LNCAP (cell line): Measurements from ENCODE around the gene FAM13A.

ENCODE experiments used
- TF ChIP-seq, protein P1 (sequence below): fragments of 450-650 bp; IDR thresholded peaks from 2 replicates; pipeline ENCODE4 v1.5.1; 2017; ENCODE audit warnings: mild to moderate bottlenecking

The FAM13A gene

GRCh38 chr4:88758264-88758663 is 298.7 kb downstream of the FAM13A start:
- TF ChIP-seq, protein P1, sequence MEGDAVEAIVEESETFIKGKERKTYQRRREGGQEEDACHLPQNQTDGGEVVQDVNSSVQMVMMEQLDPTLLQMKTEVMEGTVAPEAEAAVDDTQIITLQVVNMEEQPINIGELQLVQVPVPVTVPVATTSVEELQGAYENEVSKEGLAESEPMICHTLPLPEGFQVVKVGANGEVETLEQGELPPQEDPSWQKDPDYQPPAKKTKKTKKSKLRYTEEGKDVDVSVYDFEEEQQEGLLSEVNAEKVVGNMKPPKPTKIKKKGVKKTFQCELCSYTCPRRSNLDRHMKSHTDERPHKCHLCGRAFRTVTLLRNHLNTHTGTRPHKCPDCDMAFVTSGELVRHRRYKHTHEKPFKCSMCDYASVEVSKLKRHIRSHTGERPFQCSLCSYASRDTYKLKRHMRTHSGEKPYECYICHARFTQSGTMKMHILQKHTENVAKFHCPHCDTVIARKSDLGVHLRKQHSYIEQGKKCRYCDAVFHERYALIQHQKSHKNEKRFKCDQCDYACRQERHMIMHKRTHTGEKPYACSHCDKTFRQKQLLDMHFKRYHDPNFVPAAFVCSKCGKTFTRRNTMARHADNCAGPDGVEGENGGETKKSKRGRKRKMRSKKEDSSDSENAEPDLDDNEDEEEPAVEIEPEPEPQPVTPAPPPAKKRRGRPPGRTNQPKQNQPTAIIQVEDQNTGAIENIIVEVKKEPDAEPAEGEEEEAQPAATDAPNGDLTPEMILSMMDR: no peak

DNA sequence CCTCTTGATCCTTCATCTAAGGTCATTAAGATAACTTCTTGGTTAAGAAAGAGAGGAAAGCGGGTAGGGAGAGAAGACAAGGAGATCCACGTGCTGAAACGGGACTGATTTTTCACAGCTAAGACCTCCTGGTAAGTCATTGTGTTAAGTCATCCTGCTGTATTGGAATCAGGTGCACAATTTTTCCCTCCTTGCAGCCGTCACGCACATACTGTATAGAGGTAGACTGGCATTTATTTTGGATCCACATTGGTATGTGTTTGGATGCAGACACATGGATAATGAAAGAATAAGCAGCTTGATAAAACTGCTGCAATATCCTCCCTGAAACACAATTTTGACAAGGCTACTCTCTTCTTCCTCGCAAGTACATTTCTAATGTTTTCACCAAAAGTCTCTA is 299.2 kb downstream of the FAM13A start:
- TF ChIP-seq, protein P1: no peak

DNA sequence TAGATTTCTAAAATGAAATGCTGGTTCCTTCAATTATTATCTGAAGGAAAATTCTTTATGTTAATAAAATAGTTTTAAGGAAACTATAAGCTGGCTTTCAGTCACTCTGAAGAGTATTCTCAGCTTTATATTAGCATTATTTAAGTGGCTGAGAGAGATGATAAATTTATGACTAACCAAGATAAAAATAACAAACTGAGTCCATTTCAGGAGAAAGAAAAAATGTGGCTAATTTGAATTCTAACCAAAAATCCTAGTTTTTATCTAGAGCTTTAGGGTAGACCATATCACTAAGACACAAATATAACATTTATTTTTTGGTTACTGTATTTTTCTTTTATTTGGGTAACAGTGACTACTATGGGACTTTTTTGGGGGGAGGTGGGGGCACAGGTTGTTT is 299.9 kb downstream of the FAM13A start:
- TF ChIP-seq, protein P1: no peak

DNA sequence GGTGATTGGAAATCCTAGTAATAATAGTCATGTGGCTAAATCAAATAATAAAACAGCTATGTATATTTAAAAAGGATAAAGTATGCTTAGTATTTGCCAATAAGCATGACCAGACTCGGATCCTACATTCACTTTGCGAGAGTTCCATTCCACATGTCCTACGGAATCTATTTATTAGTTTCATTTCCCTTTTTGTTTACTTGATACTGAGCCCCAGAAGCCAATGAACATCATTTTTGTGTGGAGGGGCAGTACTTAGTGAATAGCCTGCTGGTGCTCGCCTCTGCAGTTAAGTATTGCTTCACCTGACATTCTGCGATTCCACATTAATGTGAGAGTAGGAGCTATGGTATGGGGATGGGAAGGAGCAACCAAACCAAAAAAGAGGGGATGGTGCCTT is 300.8 kb downstream of the FAM13A start:
- TF ChIP-seq, protein P1: no peak

GRCh38 chr4:88755454-88755853 is 301.5 kb downstream of the FAM13A start:
- TF ChIP-seq, protein P1: no peak

GRCh38 chr4:88754796-88755195 is 302.2 kb downstream of the FAM13A start:
- TF ChIP-seq, protein P1: no peak

- TF ChIP-seq, protein P1: no peak
Observed at GRCh38 chr4:88753658-88754571, 303.1 kb downstream of the FAM13A start.
